ENCODE data around the gene TXNL4A.

DNA sequence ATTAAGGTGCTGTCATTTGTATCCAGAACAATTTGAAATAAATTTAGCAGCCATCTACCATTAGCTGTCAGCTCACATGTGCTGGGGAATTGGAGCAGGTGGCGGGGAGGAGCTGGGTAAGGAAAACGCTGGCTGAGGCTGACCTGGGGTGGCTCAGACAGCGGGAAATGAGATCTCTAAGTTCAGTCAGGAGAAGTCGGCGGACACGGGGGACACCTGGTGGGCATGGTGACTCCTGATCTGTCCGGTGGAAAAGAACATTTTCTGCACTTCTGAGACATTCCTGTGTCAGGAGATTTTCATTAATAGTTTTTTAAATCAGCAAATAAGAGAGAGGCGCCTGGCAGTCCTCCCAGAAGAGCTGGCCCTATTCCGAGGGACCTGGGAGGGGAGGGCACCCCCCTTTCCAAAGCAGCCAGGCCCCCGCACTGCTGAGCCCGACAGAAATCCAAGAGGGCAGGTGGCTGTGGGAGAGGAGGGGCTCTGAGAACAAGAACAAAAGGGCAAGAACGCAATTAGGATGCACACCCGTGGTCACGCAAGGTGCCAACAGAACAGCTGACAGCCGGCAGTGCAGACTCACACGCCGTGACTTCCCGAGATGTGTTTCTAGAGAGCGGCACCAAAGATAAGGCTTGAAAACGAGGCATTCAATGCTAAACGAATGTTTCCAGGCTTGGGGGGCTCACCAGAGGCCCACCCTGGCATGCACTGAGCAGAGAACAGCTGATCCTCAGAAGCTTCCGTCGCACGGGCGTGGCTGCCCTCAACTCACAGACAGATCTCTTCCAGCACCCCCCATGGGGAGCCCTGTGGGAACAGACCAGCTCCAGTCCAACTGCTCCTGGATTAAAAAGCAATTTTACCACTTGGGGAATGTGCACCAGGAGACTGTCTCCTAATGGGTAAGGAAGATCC, 63.3 kb downstream of the TXNL4A start:
- TF ChIP-seq, protein P1, sequence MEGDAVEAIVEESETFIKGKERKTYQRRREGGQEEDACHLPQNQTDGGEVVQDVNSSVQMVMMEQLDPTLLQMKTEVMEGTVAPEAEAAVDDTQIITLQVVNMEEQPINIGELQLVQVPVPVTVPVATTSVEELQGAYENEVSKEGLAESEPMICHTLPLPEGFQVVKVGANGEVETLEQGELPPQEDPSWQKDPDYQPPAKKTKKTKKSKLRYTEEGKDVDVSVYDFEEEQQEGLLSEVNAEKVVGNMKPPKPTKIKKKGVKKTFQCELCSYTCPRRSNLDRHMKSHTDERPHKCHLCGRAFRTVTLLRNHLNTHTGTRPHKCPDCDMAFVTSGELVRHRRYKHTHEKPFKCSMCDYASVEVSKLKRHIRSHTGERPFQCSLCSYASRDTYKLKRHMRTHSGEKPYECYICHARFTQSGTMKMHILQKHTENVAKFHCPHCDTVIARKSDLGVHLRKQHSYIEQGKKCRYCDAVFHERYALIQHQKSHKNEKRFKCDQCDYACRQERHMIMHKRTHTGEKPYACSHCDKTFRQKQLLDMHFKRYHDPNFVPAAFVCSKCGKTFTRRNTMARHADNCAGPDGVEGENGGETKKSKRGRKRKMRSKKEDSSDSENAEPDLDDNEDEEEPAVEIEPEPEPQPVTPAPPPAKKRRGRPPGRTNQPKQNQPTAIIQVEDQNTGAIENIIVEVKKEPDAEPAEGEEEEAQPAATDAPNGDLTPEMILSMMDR (IDR thresholded peaks at IDR 0.05) = no peak
- TF ChIP-seq POLR2A (IDR thresholded peaks at IDR 0.05) = no peak
